ENCODE results near the gene ITGA11.

DNA sequence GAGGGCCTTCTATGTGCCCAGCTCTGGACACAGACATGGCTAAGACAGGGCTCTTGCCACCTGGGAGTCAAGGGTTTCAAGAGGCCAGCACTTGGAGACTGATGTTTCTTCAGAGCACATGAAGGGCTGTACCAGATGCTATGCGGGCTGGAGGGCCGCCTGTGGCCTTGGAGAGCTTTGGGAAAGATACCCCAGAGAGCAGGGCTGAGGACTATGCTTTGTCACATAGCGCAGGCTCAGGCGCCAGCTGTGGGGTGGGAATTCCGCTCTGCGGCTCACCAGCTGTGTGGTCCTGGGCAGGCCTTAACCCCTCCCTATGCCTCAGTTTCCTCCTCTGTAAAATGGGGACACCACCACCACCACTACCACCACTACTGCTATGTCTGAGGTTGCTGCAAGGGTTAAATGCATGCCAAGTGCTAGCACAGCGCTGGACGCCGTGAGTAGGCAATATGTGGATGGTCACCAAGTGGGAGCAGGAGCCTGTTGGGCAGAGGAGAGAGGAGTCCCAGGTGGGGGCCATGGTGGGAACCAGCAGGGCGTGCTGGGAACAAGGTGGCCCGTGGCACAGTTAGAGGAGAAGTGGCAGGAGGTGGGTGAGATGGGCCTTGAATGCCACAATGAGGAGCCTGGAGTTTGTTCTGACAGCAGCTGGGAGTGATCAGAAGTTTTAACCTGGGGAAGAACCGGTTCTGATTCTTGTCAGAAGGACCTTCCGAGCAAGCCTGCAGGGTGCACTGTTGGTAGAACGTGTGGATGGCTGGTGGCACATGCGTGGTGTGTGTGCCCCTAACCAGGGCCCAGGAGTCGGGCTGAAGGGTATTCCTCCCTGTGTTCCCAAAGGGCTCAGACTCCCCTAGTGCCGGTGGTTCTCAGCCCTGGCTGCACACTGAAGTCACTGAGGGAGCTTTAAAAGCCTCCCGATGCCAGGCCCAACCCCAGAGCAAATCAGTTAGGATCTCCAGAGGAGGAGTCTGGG lies 112.7 kb downstream of the ITGA11 start:
- TF ChIP-seq, protein P1, sequence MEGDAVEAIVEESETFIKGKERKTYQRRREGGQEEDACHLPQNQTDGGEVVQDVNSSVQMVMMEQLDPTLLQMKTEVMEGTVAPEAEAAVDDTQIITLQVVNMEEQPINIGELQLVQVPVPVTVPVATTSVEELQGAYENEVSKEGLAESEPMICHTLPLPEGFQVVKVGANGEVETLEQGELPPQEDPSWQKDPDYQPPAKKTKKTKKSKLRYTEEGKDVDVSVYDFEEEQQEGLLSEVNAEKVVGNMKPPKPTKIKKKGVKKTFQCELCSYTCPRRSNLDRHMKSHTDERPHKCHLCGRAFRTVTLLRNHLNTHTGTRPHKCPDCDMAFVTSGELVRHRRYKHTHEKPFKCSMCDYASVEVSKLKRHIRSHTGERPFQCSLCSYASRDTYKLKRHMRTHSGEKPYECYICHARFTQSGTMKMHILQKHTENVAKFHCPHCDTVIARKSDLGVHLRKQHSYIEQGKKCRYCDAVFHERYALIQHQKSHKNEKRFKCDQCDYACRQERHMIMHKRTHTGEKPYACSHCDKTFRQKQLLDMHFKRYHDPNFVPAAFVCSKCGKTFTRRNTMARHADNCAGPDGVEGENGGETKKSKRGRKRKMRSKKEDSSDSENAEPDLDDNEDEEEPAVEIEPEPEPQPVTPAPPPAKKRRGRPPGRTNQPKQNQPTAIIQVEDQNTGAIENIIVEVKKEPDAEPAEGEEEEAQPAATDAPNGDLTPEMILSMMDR (conservative IDR thresholded peaks at IDR 0.05; ENCODE audit: low read length): no peak
- no peak for TF ChIP-seq EZH2phosphoT487 (IDR thresholded peaks at IDR 0.05; ENCODE audit: borderline replicate concordance, low read depth, low read length)
